HepG2 (cell line): ENCODE measurements around the gene SSR2. TPM values are rescaled to one million over a fixed set of nuclear protein-coding genes. Genes with fewer than 3 reads are reported as not detected.

ENCODE experiments used
- ATAC-seq: fragments of 200-7000 bp; cut with Tn5 transposase; 3 replicates; pipeline ENCODE4 v1.9.1; 2020; ENCODE audit warnings: mild to moderate bottlenecking, moderate library complexity
- Bru-seq: library from RNA; stranded (reverse); fragments of 400-500 nt; gene quantifications from one replicate; lab custom pipeline; 2021; lab: Mats Ljungman, UMichigan
- BruChase-seq, 2 experiments: library from RNA; stranded (reverse); fragments of 400-500 nt; gene quantifications; one replicate each; lab custom pipeline; 2021; lab: Mats Ljungman, UMichigan
- BruUV-seq: library from RNA; stranded (reverse); fragments of 400-500 nt; replicated peaks from 2 replicates; lab custom pipeline; 2021; lab: Mats Ljungman, UMichigan
- CTCF ChIA-PET: fragments of 300-600 bp; formaldehyde crosslinking; extraction: SDS; loops from one replicate; lab custom pipeline; 2021; ENCODE audit warnings: low total read pairs, inconsistent platforms, low intra/inter-chr PET ratio; lab: Yijun Ruan, JAX
- POLR2A ChIA-PET: fragments of 350-600 bp; sonication (Branson Sonifier 250); formaldehyde crosslinking; loops from one replicate; lab custom pipeline; 2020; ENCODE audit warnings: antibody characterized with exemption, inconsistent platforms; lab: Yijun Ruan, JAX
- DNase-seq: peaks from one replicate; pipeline ENCODE4 v3.0.0-alpha.2; 2015; ENCODE audit warnings: low spot score
- FAIRE-seq: peaks from 3 replicates; lab custom pipeline; 2011; peaks lifted over from hg19 to GRCh38; lab: Jason Lieb, UNC
- H2AFZ ChIP-seq: one replicate; pipeline ENCODE4 v1.6.1; 2011; ENCODE audit warnings: low read length, inconsistent platforms
- H3K27ac ChIP-seq: fragments of 300-600 bp; 3 replicates; pipeline ENCODE4 v1.8.0; 2011; ENCODE audit warnings: mixed run types, mild to moderate bottlenecking, mixed read lengths, low read length, inconsistent platforms; ENCODE audit not compliant: insufficient read depth; ENCODE audit errors: extremely low read length
- H3K27me3 ChIP-seq, 2 experiments: fragments of 200-600 bp in 1 of 2; 2 replicates in 1 of 2; 3 replicates in 1 of 2; pipeline versions ENCODE4 v1.6.0 to v1.8.0; 2011; ENCODE audit warnings: low read length in 2 of 2, mild to moderate bottlenecking in 2 of 2, moderate library complexity in 2 of 2, inconsistent platforms in 1 of 2; ENCODE audit not compliant: insufficient read depth in 2 of 2, control insufficient read depth in 1 of 2
- H3K36me3 ChIP-seq, 2 experiments: fragments of 200-600 bp in 1 of 2; replicated peaks in 1 of 2; 2 replicates in 1 of 2; 3 replicates in 1 of 2; pipeline versions ENCODE4 v1.5.1 to v1.8.0; 2011; ENCODE audit warnings: low read length in 2 of 2, inconsistent platforms in 1 of 2; ENCODE audit not compliant: insufficient read depth in 2 of 2, control insufficient read depth in 1 of 2
- H3K4me1 ChIP-seq: 2 replicates; pipeline ENCODE4 v1.5.1; 2012; ENCODE audit warnings: low read length, inconsistent platforms; ENCODE audit not compliant: insufficient read depth
- H3K4me2 ChIP-seq: 2 replicates; pipeline ENCODE4 v1.6.0; 2011; ENCODE audit warnings: low read depth, low read length, inconsistent platforms
- H3K4me3 ChIP-seq, 3 experiments: fragments of 200-600 bp in 1 of 3; sonication (generic), shearing (Covaris generic) in 1 of 3; replicated peaks in 1 of 3; 2 replicates each; pipeline ENCODE4 v1.5.1; 2011 to 2016; ENCODE audit warnings: low read length in 3 of 3, inconsistent platforms in 2 of 3, low read depth in 2 of 3, mild to moderate bottlenecking in 2 of 3, control low read depth in 1 of 3, mixed read lengths in 1 of 3; ENCODE audit not compliant: insufficient read depth in 1 of 3
- H3K79me2 ChIP-seq: one replicate; pipeline ENCODE4 v1.6.1; 2011; ENCODE audit warnings: low read length, inconsistent platforms; ENCODE audit not compliant: insufficient read depth
- H3K9ac ChIP-seq: 2 replicates; pipeline ENCODE4 v1.6.0; 2011; ENCODE audit warnings: mild to moderate bottlenecking, low read depth, low read length, inconsistent platforms; ENCODE audit not compliant: insufficient read depth
- H3K9me3 ChIP-seq: 2 replicates; pipeline ENCODE4 v1.5.1; 2012; ENCODE audit warnings: mild to moderate bottlenecking, low read length
- H4K20me1 ChIP-seq: 2 replicates; pipeline ENCODE4 v1.6.0; 2011; ENCODE audit warnings: inconsistent platforms, mild to moderate bottlenecking, low read length, moderate library complexity; ENCODE audit not compliant: insufficient read depth
- ATAD3A ChIP-seq: sonication (generic); formaldehyde crosslinking; IDR thresholded peaks from 2 replicates; pipeline ENCODE4 v1.4.0; 2020; ENCODE audit warnings: missing genetic modification reagents
- HMGXB4 ChIP-seq, 2 experiments: sonication (generic) in 1 of 2; formaldehyde crosslinking in 1 of 2; IDR thresholded peaks; 2 replicates each; pipeline versions ENCODE4 v1.4.0 to v1.6.1; 2018 to 2020; ENCODE audit warnings: missing genetic modification reagents in 2 of 2, borderline replicate concordance in 1 of 2, low read depth in 1 of 2, mild to moderate bottlenecking in 1 of 2, missing biosample characterization in 1 of 2
- PAXIP1 ChIP-seq: sonication (generic); formaldehyde crosslinking; conservative IDR thresholded peaks from 2 replicates; pipeline ENCODE4 v1.4.0; 2020; ENCODE audit warnings: mild to moderate bottlenecking, missing genetic modification reagents, moderate library complexity
- RFXANK ChIP-seq: IDR thresholded peaks from 2 replicates; pipeline ENCODE4 v1.6.1; 2016
- TBL1XR1 ChIP-seq: fragments of 150-350 bp; IDR thresholded peaks from 2 replicates; pipeline ENCODE4 v1.6.1; 2014; ENCODE audit warnings: borderline replicate concordance, low read length; ENCODE audit not compliant: partially characterized antibody
- ZFP36L1 ChIP-seq: sonication (generic); formaldehyde crosslinking; IDR thresholded peaks from 2 replicates; pipeline ENCODE4 v1.8.0; 2022; ENCODE audit warnings: mild to moderate bottlenecking, missing genetic modification reagents, moderate library complexity
- ZNF580 ChIP-seq: IDR thresholded peaks from 2 replicates; pipeline ENCODE4 v1.6.1; 2016; ENCODE audit warnings: low read depth, borderline replicate concordance
- WGBS: methylation state at CpG from one replicate; pipeline ENCODE4 v1.1.6; 2017; ENCODE audit warnings: low lambda C conversion rate; 5-methylcytosine and 5-hydroxymethylcytosine counted together
- in situ Hi-C: cut with HindIII; loops from 2 replicates; pipeline ENCODE4 v1.10.0; 2017; ENCODE audit warnings: low pct_unique_long_range_greater_than_20kb; ENCODE audit not compliant: extremely low pct_ligation_motif_present
- intact Hi-C: fragments of 100-400 bp; cut with micrococcal nuclease; formaldehyde crosslinking; loops from one replicate; pipeline ENCODE4 v1.10.0; 2022; ENCODE audit not compliant: unreplicated experiment
- long read RNA-seq, 2 experiments: library from RNA in 1 of 2; library from polyadenylated mRNA in 1 of 2; stranded (forward) in 1 of 2; unstranded in 1 of 2; transcript quantifications; one replicate each; pipeline ENCODE4 v2.0.0, GENCODE V29; 2019 to 2022
- polyA minus RNA-seq, 3 experiments: library from RNA; depleted of rRNA, polyadenylated mRNA; stranded (reverse); fragments of >200 nt; gene quantifications; 2 replicates each; pipeline ENCODE4 v1.2.3, GENCODE V29; 2011; ENCODE audit warnings: low replicate concordance in 1 of 3
- polyA plus RNA-seq, 8 experiments: library from polyadenylated mRNA; depleted of rRNA in 3 of 8; stranded (reverse) in 7 of 8; unstranded in 1 of 8; fragments of >200 nt; fragmentation: Illumina TruSeq in 4 of 8; extraction: Trizol in 4 of 8; gene quantifications; 2 replicates each; pipeline versions ENCODE4 v1.2.1 to v1.2.3, GENCODE V29; 2011 to 2016; ENCODE audit warnings: low read depth in 4 of 8, missing spikeins in 1 of 8, mixed read lengths in 1 of 8; ENCODE audit not compliant: insufficient read depth in 1 of 8
- total RNA-seq, 5 experiments: library from RNA; depleted of rRNA; stranded (reverse); fragments of >200 nt; fragmentation: Illumina TruSeq; extraction: Trizol; gene quantifications; 2 replicates each; pipeline ENCODE4 v1.2.3, GENCODE V29; 2016; ENCODE audit warnings: low read depth in 1 of 5

The SSR2 gene
- 150 and 284 TPM in 2 replicates for total RNA-seq (2016; rRNA removed; fragmentation: Illumina TruSeq; extraction: Trizol)
- 92.7 and 103 TPM in 2 replicates for total RNA-seq (2016; cell fraction: cytosol; rRNA removed; fragmentation: Illumina TruSeq; extraction: Trizol; ENCODE audit: low read depth)
- 138 and 293 TPM in 2 replicates for total RNA-seq (2016; cell fraction: insoluble cytoplasmic fraction; rRNA removed; fragmentation: Illumina TruSeq; extraction: Trizol)
- total RNA-seq (2016; cell fraction: membrane; rRNA removed; fragmentation: Illumina TruSeq; extraction: Trizol): 147 and 165 TPM in 2 replicates
- 188 and 211 TPM in 2 replicates for total RNA-seq (2016; cell fraction: nucleus; rRNA removed; fragmentation: Illumina TruSeq; extraction: Trizol)
- 442 and 461 TPM in 2 replicates for polyA plus RNA-seq (2011; rRNA removed)
- 664 and 870 TPM in 2 replicates for polyA plus RNA-seq (2011; cell fraction: cytosol; rRNA removed)
- polyA plus RNA-seq (2011; cell fraction: nucleus; rRNA removed): 174 and 212 TPM in 2 replicates
- polyA plus RNA-seq (2012): 199 and 208 TPM in 2 replicates
- 105 and 112 TPM in 2 replicates for polyA plus RNA-seq (2016; cell fraction: cytosol; fragmentation: Illumina TruSeq; extraction: Trizol; ENCODE audit: low read depth)
- polyA plus RNA-seq (2016; cell fraction: insoluble cytoplasmic fraction; fragmentation: Illumina TruSeq; extraction: Trizol; ENCODE audit: low read depth): 153 and 154 TPM in 2 replicates
- polyA plus RNA-seq (2016; cell fraction: membrane; fragmentation: Illumina TruSeq; extraction: Trizol; ENCODE audit: low read depth): 145 and 154 TPM in 2 replicates
- polyA plus RNA-seq (2016; cell fraction: nucleus; fragmentation: Illumina TruSeq; extraction: Trizol; ENCODE audit: insufficient read depth, low read depth): 326 and 354 TPM in 2 replicates
- 359 and 489 TPM in 2 replicates for polyA minus RNA-seq (2011; rRNA and poly(A)+ RNA removed; ENCODE audit: low replicate concordance)
- 105 and 115 TPM in 2 replicates for polyA minus RNA-seq (2011; cell fraction: cytosol; rRNA and poly(A)+ RNA removed)
- 44.5 and 56.7 TPM in 2 replicates for polyA minus RNA-seq (2011; cell fraction: nucleus; rRNA and poly(A)+ RNA removed)
- percentile 76 among the genes with signal in this experiment for Bru-seq, nascent RNA
- BruChase-seq, experiment 1, labeled RNA remaining after a 6-hour chase: percentile 87 among the genes with signal in this experiment
- BruChase-seq, experiment 2, labeled RNA remaining after a 2-hour chase: percentile 81 among the genes with signal in this experiment
- long read RNA-seq, experiment 1, transcript SSR2-201 (6 exons, 1,116 nt): major isoform, 274 of 366 reads
- long read RNA-seq, experiment 1, transcript SSR2-209 (5 exons, 1,040 nt): minor isoform, 8 of 366 reads
- long read RNA-seq, experiment 1, partial matches to known transcripts: 73 of 366 reads
- long read RNA-seq, experiment 1, other reads (novel, unspliced or antisense): 9 of 366 reads
- long read RNA-seq, experiment 2, transcript SSR2-205 (2 exons, 1,833 nt): minor isoform, 5 of 482 reads
- long read RNA-seq, experiment 2, transcript SSR2-210 (6 exons, 895 nt): minor isoform, 11 of 482 reads
- long read RNA-seq, experiment 2, transcript SSR2-209 (5 exons, 1,040 nt): minor isoform, 16 of 482 reads
- long read RNA-seq, experiment 2, transcript SSR2-201 (6 exons, 1,116 nt): major isoform, 190 of 482 reads
- long read RNA-seq, experiment 2, partial matches to known transcripts: 204 of 482 reads
- long read RNA-seq, experiment 2, other reads (novel, unspliced or antisense): 53 of 482 reads

GRCh38 chr1:156020293-156021092 lies at the start of gene SSR2:
TSS of gene SSR2 (minus strand) at chr1:156020951. CDS start at chr1:156020167, 784 bp downstream.
- Histone ChIP-seq H3K27me3 (no peaks in the 10 kb centered on the region; a peak in 1 of 5 replicates), H3K79me2 (peaks cover 19% of the 10 kb centered on the region), H2AFZ (peak within 1 kb of the TSS; percentile 89), H3K27ac (peak within 1 kb of the TSS; percentile 54), H3K9ac (peak within 1 kb of the TSS; percentile 82), H3K9me3 (no peaks in the 10 kb centered on the region), H3K4me1 (peaks cover 33% of the 10 kb centered on the region), H3K4me3 (peak within 1 kb of the TSS; percentile 92), H4K20me1 (0 out of 2 replicates have a peak, but pooled peaks cover 2% of the 10 kb centered on the region), H3K4me2 (peak within 1 kb of the TSS; percentile 92), H3K36me3 (peaks cover 1 to 9% of the 10 kb centered on the region in 2 experiments; a peak in 3 of 5 replicates)
- CTCF ChIA-PET: interaction anchor here (0.5 kb wide), 1 partner anchor 10 kb away, joined by 3 read pairs; no protein-coding TSS in a partner anchor
- intact Hi-C loops: loop anchor here (2.0 kb wide), 1 partner anchor 46 kb away; no protein-coding TSS in a partner anchor
- FAIRE-seq: peak; percentile 89
- peak; percentile 92 for DNase-seq
- BruUV-seq: no TSS peak
- POLR2A ChIA-PET: interaction anchor here (0.6 to 0.8 kb wide), 4 partner anchors 19 to 190 kb away, joined by 3 read pairs; no protein-coding TSS in a partner anchor
- under 1% methylated on average over 35 of the region's 45 CpGs for WGBS
- in situ Hi-C loops: no loop called here
- ATAC-seq: peak; percentile 97
- TF ChIP-seq ATAD3A (CRISPR knock-in tag): no peak
- TF ChIP-seq PAXIP1 (CRISPR knock-in tag): 0 out of 2 replicates have a peak, but pooled peaks have one; percentile 22
- peak; percentile 22 to 49; a peak in 1 of 4 replicates for TF ChIP-seq HMGXB4 (CRISPR knock-in tag; IDR thresholded peaks at IDR 0.05; ENCODE audit: borderline replicate concordance in 1 of 2, low read depth in 1 of 2)
- TF ChIP-seq ZFP36L1 (CRISPR knock-in tag): no peak
- TF ChIP-seq ZNF580: 0 out of 2 replicates have a peak, but pooled peaks have one; percentile 48
- no peak for TF ChIP-seq RFXANK (CRISPR knock-in tag)
- TF ChIP-seq TBL1XR1: no peak
